A673 (cell line): ENCODE measurements around the gene TMEM87A. TPM values are rescaled to one million over a fixed set of nuclear protein-coding genes. Genes with fewer than 3 reads are reported as not detected.

Experiments
- BruUV-seq: library from RNA; stranded (reverse); fragments of 400-500 nt; replicated peaks from 2 replicates; lab custom pipeline; 2021; lab: Mats Ljungman, UMichigan
- CTCF ChIA-PET: fragments of 300-600 bp; sonication (Branson Sonifier 250); formaldehyde crosslinking; loops from one replicate; lab custom pipeline; 2022; ENCODE audit warnings: antibody characterized with exemption; lab: Charles Lee
- POLR2A ChIA-PET: fragments of 300-600 bp; sonication (Branson Sonifier 250); formaldehyde crosslinking; loops from one replicate; lab custom pipeline; 2022; ENCODE audit warnings: antibody characterized with exemption; ENCODE audit not compliant: low non-redundant PET; lab: Charles Lee
- DNase-seq: peaks from one replicate; pipeline ENCODE4 v3.0.0-alpha.2; 2015; ENCODE audit warnings: low spot score
- H3K27ac ChIP-seq: fragments of 200-600 bp; sonication (generic); 2 replicates; pipeline ENCODE4 v1.5.1; 2016; ENCODE audit warnings: mixed run types, low read depth, mild to moderate bottlenecking, mixed read lengths, antibody characterized with exemption, low read length; ENCODE audit not compliant: poor library complexity, severe bottlenecking
- H3K27me3 ChIP-seq: fragments of 200-600 bp; sonication (generic); replicated peaks from 2 replicates; pipeline ENCODE4 v1.6.1; 2017; ENCODE audit warnings: mixed run types, low read depth, mild to moderate bottlenecking, mixed read lengths, antibody characterized with exemption, low read length; ENCODE audit not compliant: insufficient read depth, poor library complexity
- H3K36me3 ChIP-seq: fragments of 200-600 bp; sonication (generic); 2 replicates; pipeline ENCODE4 v1.6.1; 2016; ENCODE audit warnings: mixed run types, mild to moderate bottlenecking, mixed read lengths, antibody characterized with exemption, low read length; ENCODE audit not compliant: insufficient read depth, poor library complexity, severe bottlenecking
- H3K4me1 ChIP-seq: fragments of 200-600 bp; sonication (generic); 2 replicates; pipeline ENCODE4 v1.6.1; 2017; ENCODE audit warnings: mixed run types, mild to moderate bottlenecking, mixed read lengths, antibody characterized with exemption, low read length; ENCODE audit not compliant: insufficient read depth, poor library complexity, severe bottlenecking
- H3K4me3 ChIP-seq: fragments of 200-600 bp; sonication (generic); 2 replicates; pipeline ENCODE4 v1.5.1; 2016; ENCODE audit warnings: low read depth, mixed run types, mild to moderate bottlenecking, mixed read lengths, low read length; ENCODE audit not compliant: poor library complexity, severe bottlenecking
- H3K9me3 ChIP-seq: fragments of 200-600 bp; sonication (generic); 2 replicates; pipeline ENCODE4 v1.6.1; 2016; ENCODE audit warnings: mixed run types, low read depth, mild to moderate bottlenecking, mixed read lengths, antibody characterized with exemption, low read length; ENCODE audit not compliant: poor library complexity, severe bottlenecking
- CTCF ChIP-seq: fragments of 300-800, 200-600 bp; sonication (generic); conservative IDR thresholded peaks from 2 replicates; pipeline ENCODE4 v1.5.1; 2017; ENCODE audit warnings: low read depth, mild to moderate bottlenecking, antibody characterized with exemption, low read length, moderate library complexity, mixed read lengths
- EZH2 ChIP-seq: fragments of 200-600 bp; sonication (generic); IDR thresholded peaks from 2 replicates; pipeline ENCODE4 v1.6.1; 2017; ENCODE audit warnings: borderline replicate concordance, low read depth, mild to moderate bottlenecking, mixed read lengths, antibody characterized with exemption, low read length; ENCODE audit not compliant: poor library complexity, severe bottlenecking
- intact Hi-C: fragments of 100-400 bp; cut with micrococcal nuclease; formaldehyde crosslinking; loops from one replicate; pipeline ENCODE4 v1.10.0; 2022; ENCODE audit not compliant: unreplicated experiment
- total RNA-seq: library from RNA; stranded (reverse); gene quantifications from 2 replicates; pipeline ENCODE4 v1.2.3, GENCODE V29; 2021

The TMEM87A gene
- total RNA-seq, 1 experiment from 2014 or later: 53.4 TPM

GRCh38 chr15:42193383-42193782 lies 79.8 kb downstream of the TMEM87A start:
- CTCF ChIA-PET: interaction anchor here (0.6 kb wide), 1 partner anchor 530 kb away, joined by 4 read pairs; no protein-coding TSS in a partner anchor
- H3K36me3 ChIP-seq: peaks cover 19% of the 10 kb centered on the region
- H3K9me3 ChIP-seq: no peaks in the 10 kb centered on the region
- H3K4me3 ChIP-seq: no peak overlapping the region
- TF ChIP-seq EZH2 (no peak), CTCF (no peak)
- no TSS peak for BruUV-seq
- no peak overlapping the region for H3K27ac ChIP-seq
- no peaks in the 10 kb centered on the region for H3K27me3 ChIP-seq
- no peaks in the 10 kb centered on the region for H3K4me1 ChIP-seq
- POLR2A ChIA-PET: no interaction called here
- no peak for DNase-seq
- intact Hi-C loops: no loop called here

- H3K4me3 ChIP-seq: no peak overlapping the region
- CTCF ChIA-PET: no interaction called here
- no peaks in the 10 kb centered on the region for H3K27me3 ChIP-seq
- no TSS peak for BruUV-seq
- intact Hi-C loops: no loop called here
- DNase-seq: no peak
- TF ChIP-seq CTCF (no peak), EZH2 (no peak)
- no peaks in the 10 kb centered on the region for H3K4me1 ChIP-seq
- no peak overlapping the region for H3K27ac ChIP-seq
- peaks cover 13% of the 10 kb centered on the region for H3K36me3 ChIP-seq
- POLR2A ChIA-PET: no interaction called here
- no peaks in the 10 kb centered on the region for H3K9me3 ChIP-seq
Observed at GRCh38 chr15:42191610-42192346, 81.5 kb downstream of the TMEM87A start.

- DNase-seq: no peak
- intact Hi-C loops: no loop called here
- BruUV-seq: no TSS peak
- no peaks in the 10 kb centered on the region for H3K4me1 ChIP-seq
- POLR2A ChIA-PET: no interaction called here
- peaks cover 21% of the 10 kb centered on the region for H3K36me3 ChIP-seq
- no peaks in the 10 kb centered on the region for H3K9me3 ChIP-seq
- no peak overlapping the region for H3K4me3 ChIP-seq
- H3K27ac ChIP-seq: no peak overlapping the region
- TF ChIP-seq EZH2 (no peak), CTCF (no peak)
- CTCF ChIA-PET: no interaction called here
- no peaks in the 10 kb centered on the region for H3K27me3 ChIP-seq
Observed at GRCh38 chr15:42190370-42190769, 82.9 kb downstream of the TMEM87A start.
